ENCODE data around the gene SMURF1. TPM values are rescaled to one million over a fixed set of nuclear protein-coding genes. Genes with fewer than 3 reads are reported as not detected.
A peak's percentile ranks its signal among the peaks of the same experiment; 100 is the strongest.

SMURF1 gene
- total RNA-seq, 2 experiments from 2014 or later: 12.9 to 13.9 TPM

DNA sequence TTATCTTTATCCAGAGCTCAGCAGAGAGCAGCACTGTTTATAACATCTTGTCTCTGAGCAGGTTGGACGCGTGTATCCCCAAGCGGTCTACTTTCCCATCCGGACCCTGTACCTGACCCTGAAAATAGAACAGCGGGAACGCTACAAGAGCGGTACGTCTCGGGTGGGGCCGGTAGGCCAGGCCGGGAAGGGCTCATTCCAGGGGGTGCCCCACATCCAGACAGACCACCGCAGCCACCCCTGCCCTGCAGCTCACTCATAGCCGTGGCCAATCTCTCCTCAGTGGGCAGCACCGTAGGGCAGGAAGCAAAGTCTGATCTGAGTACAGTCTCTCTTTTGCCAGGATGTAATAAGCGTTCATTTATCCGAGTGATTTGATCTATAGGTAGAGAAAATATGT lies 151.8 kb downstream of the SMURF1 start:
- DNase-seq: no peak

DNA sequence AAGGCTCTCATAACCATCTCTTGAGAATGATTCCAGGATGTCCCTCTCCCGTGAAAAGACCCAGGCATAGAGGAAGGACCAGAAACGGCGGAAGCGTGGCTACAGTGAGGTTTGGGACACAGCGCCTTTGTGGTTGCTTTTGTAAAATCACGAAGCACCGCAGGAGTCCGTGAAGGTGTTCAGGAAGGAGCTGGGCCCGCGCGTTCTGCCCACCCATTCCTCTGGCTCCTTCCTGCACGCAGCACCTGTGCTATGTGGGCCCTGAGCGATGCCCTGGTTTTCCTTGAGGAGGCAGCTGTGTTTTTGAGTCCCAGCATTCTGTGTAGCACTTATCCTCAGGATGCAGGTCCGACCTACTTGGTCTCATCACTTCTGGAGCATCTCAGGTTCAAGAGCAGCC lies 152.8 kb downstream of the SMURF1 start:
- H3K27me3 Mint-ChIP-seq: no peaks in the 10 kb centered on the region
- no peak for DNase-seq
- H3K36me3 Mint-ChIP-seq: peaks cover 64% of the 10 kb centered on the region
- no peak overlapping the region for H3K27ac Mint-ChIP-seq
- CTCF ChIA-PET: no interaction called here
- peaks cover 2% of the 10 kb centered on the region for H3K9me3 Mint-ChIP-seq (ENCODE audit: low read depth)
- ATAC-seq: no peak
- no peak overlapping the region for H3K4me3 Mint-ChIP-seq
- H3K4me1 Mint-ChIP-seq: peaks cover 33% of the 10 kb centered on the region

More for the DNA sequence above, 151.8 kb downstream of the SMURF1 start:
- H3K4me3 Mint-ChIP-seq: no peak overlapping the region
- CTCF ChIA-PET: no interaction called here
- peaks cover 37% of the 10 kb centered on the region for H3K4me1 Mint-ChIP-seq
- ATAC-seq: no peak
- no peak overlapping the region for H3K27ac Mint-ChIP-seq
- no peaks in the 10 kb centered on the region for H3K9me3 Mint-ChIP-seq (ENCODE audit: low read depth)
- no peaks in the 10 kb centered on the region for H3K27me3 Mint-ChIP-seq
- peaks cover 56% of the 10 kb centered on the region for H3K36me3 Mint-ChIP-seq

DNA sequence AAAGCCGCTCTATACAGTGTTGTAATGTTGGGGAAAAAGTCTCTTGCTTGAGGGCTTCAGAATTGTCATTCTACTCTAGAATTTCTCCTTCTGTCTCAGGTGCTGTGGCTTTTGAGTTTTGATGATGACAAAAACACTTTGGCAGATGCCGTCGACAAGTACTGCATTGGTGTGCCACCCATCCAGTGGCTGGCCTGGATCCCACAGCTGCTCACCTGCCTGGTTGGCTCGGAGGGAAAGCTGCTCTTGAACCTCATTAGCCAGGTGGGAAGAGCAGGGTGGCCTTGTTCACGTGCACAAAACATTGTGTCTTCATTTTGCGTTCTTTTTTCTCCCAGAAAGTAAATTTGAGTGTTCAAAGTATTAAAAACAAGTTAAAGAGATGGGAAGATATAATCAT lies 153.6 kb downstream of the SMURF1 start:
- H3K4me3 Mint-ChIP-seq: no peak overlapping the region
- CTCF ChIA-PET: no interaction called here
- ATAC-seq (no peak), DNase-seq (no peak)
- H3K36me3 Mint-ChIP-seq: peaks cover 65% of the 10 kb centered on the region
- peaks cover 25% of the 10 kb centered on the region for H3K4me1 Mint-ChIP-seq
- H3K27me3 Mint-ChIP-seq: no peaks in the 10 kb centered on the region
- no peak overlapping the region for H3K27ac Mint-ChIP-seq
- peaks cover 6% of the 10 kb centered on the region for H3K9me3 Mint-ChIP-seq (ENCODE audit: low read depth)

DNA sequence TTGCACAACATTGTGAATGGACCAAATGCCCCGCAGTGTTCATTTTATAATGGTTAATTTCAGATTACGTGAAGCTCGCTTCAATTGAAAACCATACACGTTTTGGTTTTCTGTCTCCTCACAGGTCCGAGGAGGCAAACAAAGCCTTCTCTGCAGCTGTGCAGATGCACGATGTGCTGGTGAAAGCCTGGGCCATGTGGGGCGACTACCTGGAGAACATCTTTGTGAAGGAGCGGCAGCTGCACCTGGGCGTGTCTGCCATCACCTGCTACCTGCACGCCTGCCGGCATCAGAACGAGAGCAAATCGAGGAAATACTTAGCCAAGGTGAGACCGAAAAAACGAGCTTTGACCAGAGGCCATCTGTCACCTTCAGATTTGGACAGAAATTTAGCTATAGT lies 155.3 kb downstream of the SMURF1 start:
- CTCF ChIA-PET: no interaction called here
- H3K27me3 Mint-ChIP-seq: no peaks in the 10 kb centered on the region
- peaks cover 24% of the 10 kb centered on the region for H3K4me1 Mint-ChIP-seq
- DNase-seq: no peak
- ATAC-seq: no peak
- H3K36me3 Mint-ChIP-seq: peaks cover 74% of the 10 kb centered on the region
- peak overlapping the region; percentile 26 for H3K27ac Mint-ChIP-seq
- peaks cover 7% of the 10 kb centered on the region for H3K9me3 Mint-ChIP-seq (ENCODE audit: low read depth)
- H3K4me3 Mint-ChIP-seq: no peak overlapping the region

DNA sequence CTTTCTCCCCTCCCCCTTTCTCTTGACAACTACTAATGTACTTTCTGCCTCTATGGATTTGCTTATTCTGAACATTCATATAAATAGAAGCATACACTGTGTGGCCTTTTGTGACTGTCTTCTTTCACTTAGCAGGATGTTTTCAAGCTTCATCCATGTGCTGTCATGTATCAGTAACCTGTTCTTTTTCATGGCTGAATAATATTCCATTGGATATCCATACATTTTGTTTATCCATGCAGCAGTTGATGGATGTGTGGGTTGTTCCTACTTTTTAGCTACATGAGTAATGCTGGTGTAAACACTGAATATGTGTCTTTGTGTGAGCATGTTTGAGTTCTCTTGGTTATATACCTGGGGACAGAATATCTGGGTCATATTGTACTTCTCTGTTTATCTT lies 158.0 kb downstream of the SMURF1 start:
- CTCF ChIA-PET: interaction anchor here (0.8 to 1.0 kb wide), 2 partner anchors 8 to 11 kb away, joined by 3 to 4 read pairs; no protein-coding TSS in a partner anchor
- H3K36me3 Mint-ChIP-seq: peaks cover 72% of the 10 kb centered on the region
- H3K27me3 Mint-ChIP-seq: no peaks in the 10 kb centered on the region
- DNase-seq (no peak), ATAC-seq (no peak)
- peaks cover 24% of the 10 kb centered on the region for H3K4me1 Mint-ChIP-seq
- H3K27ac Mint-ChIP-seq: no peak overlapping the region
- peaks cover 7% of the 10 kb centered on the region for H3K9me3 Mint-ChIP-seq (ENCODE audit: low read depth)
- no peak overlapping the region for H3K4me3 Mint-ChIP-seq

DNA sequence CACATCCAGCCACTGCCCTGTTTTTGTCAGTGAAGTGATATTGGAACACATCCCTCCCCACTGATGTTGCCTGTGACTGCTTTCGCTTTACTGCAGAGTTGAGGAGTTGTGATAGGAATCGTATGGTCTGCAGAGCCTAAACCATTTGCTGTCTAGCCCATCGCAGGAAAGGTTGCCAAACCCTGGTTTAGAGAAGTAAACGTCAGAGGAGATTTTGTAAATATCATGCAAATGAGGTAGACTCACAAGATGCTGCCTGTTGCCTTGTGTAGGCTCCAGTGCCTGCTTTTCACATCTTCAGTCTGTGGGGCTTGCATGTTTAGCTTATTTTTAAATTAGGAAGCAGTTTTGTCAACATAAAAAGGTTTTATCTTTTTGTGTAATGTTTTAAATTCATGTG lies 158.5 kb downstream of the SMURF1 start:
- Mint-ChIP-seq H3K27ac (no peak overlapping the region), H3K9me3 (ENCODE audit: low read depth) (peaks cover 7% of the 10 kb centered on the region), H3K27me3 (no peaks in the 10 kb centered on the region), H3K4me1 (peaks cover 24% of the 10 kb centered on the region), H3K4me3 (no peak overlapping the region), H3K36me3 (peaks cover 73% of the 10 kb centered on the region)
- no peak for ATAC-seq
- DNase-seq: no peak
- CTCF ChIA-PET: interaction anchor here (0.9 kb wide), 1 partner anchor 106 kb away, joined by 3 read pairs; no protein-coding TSS in a partner anchor

DNA sequence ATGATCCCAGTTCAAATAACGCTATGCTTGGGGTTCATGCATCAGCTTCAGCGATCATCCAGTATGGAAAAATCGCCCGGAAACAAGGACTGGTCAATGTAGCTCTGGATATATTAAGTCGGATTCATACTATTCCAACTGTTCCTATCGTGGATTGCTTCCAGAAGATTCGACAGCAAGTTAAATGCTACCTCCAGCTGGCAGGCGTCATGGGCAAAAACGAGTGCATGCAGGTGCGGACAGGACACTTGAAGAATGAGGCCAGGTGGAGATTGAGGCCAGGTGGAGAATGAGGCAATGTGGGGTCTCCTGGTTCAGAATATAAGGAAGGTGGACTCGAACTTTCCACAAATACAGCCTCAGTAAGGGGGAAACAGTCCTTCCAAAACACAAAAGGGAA lies 159.8 kb downstream of the SMURF1 start:
- H3K4me1 Mint-ChIP-seq: peaks cover 18% of the 10 kb centered on the region
- no peak overlapping the region for H3K4me3 Mint-ChIP-seq
- H3K9me3 Mint-ChIP-seq (ENCODE audit: low read depth): peaks cover 7% of the 10 kb centered on the region
- no peaks in the 10 kb centered on the region for H3K27me3 Mint-ChIP-seq
- H3K36me3 Mint-ChIP-seq: peaks cover 74% of the 10 kb centered on the region
- CTCF ChIA-PET: no interaction called here
- DNase-seq (no peak), ATAC-seq (no peak)
- no peak overlapping the region for H3K27ac Mint-ChIP-seq

- CTCF ChIA-PET: no interaction called here
- DNase-seq (no peak), ATAC-seq (no peak)
- Mint-ChIP-seq H3K4me1 (peaks cover 3% of the 10 kb centered on the region), H3K9me3 (ENCODE audit: low read depth) (peaks cover 7% of the 10 kb centered on the region), H3K36me3 (peaks cover 65% of the 10 kb centered on the region), H3K27me3 (no peaks in the 10 kb centered on the region), H3K4me3 (no peak overlapping the region), H3K27ac (no peak overlapping the region)
Observed at GRCh38 chr7:98982686-98983085, 161.2 kb downstream of the SMURF1 start.

DNA sequence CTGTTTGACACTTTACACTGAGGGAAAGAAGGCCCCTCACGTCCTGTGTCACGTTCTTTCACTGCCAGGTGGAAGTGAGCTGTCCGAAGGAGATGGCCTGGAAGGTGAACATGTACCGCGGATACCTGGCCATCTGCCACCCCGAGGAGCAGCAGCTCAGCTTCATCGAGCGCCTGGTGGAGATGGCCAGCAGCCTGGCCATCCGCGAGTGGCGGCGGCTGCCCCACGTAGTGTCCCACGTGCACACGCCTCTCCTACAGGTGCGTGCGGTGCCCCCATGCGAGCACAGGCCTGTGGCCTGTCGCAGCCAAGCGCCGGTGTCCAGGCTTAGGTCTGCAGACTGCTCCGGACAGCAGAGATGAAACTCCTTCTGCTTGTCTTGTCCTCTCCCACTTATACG lies 162.2 kb downstream of the SMURF1 start:
- no peak for DNase-seq
- Mint-ChIP-seq H3K27me3 (no peaks in the 10 kb centered on the region), H3K9me3 (ENCODE audit: low read depth) (peaks cover 7% of the 10 kb centered on the region), H3K27ac (no peak overlapping the region), H3K4me1 (no peaks in the 10 kb centered on the region), H3K36me3 (peaks cover 62% of the 10 kb centered on the region), H3K4me3 (no peak overlapping the region)
- no peak for ATAC-seq
- CTCF ChIA-PET: no interaction called here

GRCh38 chr7:98978672-98979071 lies 165.2 kb downstream of the SMURF1 start:
- H3K4me3 Mint-ChIP-seq: no peak overlapping the region
- CTCF ChIA-PET: interaction anchor here (1.3 kb wide), 1 partner anchor 8 kb away, joined by 3 read pairs; no protein-coding TSS in a partner anchor
- ATAC-seq: no peak
- no peak overlapping the region for H3K27ac Mint-ChIP-seq
- H3K36me3 Mint-ChIP-seq: peaks cover 52% of the 10 kb centered on the region
- DNase-seq: no peak
- H3K4me1 Mint-ChIP-seq: no peaks in the 10 kb centered on the region
- H3K27me3 Mint-ChIP-seq: no peaks in the 10 kb centered on the region
- H3K9me3 Mint-ChIP-seq (ENCODE audit: low read depth): no peaks in the 10 kb centered on the region

Other genes with a start within 250 kb of the SMURF1 start
- gene KPNA7, start 64.0 kb upstream of the SMURF1 start, total RNA-seq: not detected
- not detected for gene MYH16, start 128.7 kb upstream of the SMURF1 start, total RNA-seq
- gene ARPC1A, start 181.8 kb upstream of the SMURF1 start, total RNA-seq: 10 to 100 TPM; 53.2 to 56.3 TPM
- gene ARPC1B, start 230.6 kb upstream of the SMURF1 start, total RNA-seq: 100 to 1,000 TPM; 388 to 398 TPM

Data from activated CD8-positive, alpha-beta memory T cell treated with anti-CD3 and anti-CD28 coated beads, Interleukin-2, amount 10 ng/mL, durations not matched to agents 7 days and 5 days (primary cell).